ENCODE measurements around the gene EIF3L. TPM values are rescaled to one million over a fixed set of nuclear protein-coding genes. Genes with fewer than 3 reads are reported as not detected.

Gene EIF3L
- total RNA-seq, 4 donors from 2014 or later: 379 to 589 (median 576) TPM

DNA sequence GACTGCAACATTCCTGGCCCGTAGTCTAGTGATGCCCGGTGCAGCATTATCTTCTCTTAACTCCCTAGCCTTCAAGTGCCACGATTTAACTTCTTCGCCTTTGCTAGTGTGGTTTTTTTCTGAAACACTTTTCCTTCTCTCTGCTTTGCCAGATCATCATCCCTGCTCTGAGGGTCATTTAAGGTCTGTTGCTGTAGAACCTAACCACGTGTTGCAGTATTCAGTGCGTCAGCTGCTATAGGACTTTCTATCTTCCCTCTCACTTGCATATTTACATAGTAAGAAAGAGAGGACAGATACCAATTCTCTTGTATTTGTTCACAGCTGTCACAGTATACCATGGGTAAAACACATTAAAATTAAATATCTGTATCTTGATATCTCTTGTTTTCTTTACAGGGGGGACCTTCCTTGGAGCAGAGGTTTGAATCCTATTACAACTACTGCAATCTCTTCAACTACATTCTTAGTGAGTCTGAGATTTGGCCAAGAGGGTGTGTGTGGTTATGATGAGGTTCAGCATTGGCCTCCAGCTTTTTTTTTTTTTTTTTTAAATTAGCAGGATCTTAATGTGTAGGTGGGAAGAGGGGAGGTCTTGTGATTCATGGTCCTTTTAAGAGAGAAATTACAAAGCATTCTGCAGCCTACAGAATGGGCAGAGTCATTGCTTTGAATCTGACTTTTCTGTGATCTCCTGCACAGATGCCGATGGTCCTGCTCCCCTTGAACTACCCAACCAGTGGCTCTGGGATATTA lies 13.5 kb downstream of the EIF3L start:
- TF ChIP-seq, protein P1, sequence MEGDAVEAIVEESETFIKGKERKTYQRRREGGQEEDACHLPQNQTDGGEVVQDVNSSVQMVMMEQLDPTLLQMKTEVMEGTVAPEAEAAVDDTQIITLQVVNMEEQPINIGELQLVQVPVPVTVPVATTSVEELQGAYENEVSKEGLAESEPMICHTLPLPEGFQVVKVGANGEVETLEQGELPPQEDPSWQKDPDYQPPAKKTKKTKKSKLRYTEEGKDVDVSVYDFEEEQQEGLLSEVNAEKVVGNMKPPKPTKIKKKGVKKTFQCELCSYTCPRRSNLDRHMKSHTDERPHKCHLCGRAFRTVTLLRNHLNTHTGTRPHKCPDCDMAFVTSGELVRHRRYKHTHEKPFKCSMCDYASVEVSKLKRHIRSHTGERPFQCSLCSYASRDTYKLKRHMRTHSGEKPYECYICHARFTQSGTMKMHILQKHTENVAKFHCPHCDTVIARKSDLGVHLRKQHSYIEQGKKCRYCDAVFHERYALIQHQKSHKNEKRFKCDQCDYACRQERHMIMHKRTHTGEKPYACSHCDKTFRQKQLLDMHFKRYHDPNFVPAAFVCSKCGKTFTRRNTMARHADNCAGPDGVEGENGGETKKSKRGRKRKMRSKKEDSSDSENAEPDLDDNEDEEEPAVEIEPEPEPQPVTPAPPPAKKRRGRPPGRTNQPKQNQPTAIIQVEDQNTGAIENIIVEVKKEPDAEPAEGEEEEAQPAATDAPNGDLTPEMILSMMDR (IDR thresholded peaks at IDR 0.05): no peak
- TF ChIP-seq EP300 (IDR thresholded peaks at IDR 0.05): no peak
- no peak for TF ChIP-seq POLR2AphosphoS5 (IDR thresholded peaks at IDR 0.05)
- no peak for TF ChIP-seq POLR2A (IDR thresholded peaks at IDR 0.05)
- Histone ChIP-seq H3K27me3 (no peaks in the 10 kb centered on the region), H3K36me3 (peaks cover 100% of the 10 kb centered on the region), H3K27ac (no peak overlapping the region), H3K4me3 (no peak overlapping the region), H3K9me3 (no peaks in the 10 kb centered on the region), H3K4me1 (peaks cover 9% of the 10 kb centered on the region)
- WGBS: 83% methylated on average over 7 of the region's 7 CpGs
- DNase-seq (ENCODE audit: low spot score in 2 of 2): no peak

DNA sequence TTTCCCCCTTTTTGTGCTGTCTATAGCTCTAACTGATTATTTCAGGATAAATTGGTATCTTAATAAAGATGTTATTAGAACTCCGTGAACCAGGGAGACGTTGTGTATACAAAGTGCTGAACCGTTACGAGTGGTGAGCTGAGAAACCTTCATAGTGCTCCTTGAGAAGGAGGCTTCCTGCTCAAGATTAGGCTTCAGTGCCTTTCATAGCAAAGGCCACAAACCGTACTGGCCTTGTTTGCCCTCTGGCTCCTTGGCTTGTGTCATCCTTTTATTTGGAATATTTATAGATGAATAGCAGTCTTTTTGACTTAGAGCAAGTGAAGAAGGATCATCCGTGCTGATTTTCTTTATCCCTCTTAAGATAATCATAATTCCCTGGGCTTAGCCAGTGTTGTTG lies 16.3 kb downstream of the EIF3L start:
- H3K4me1 ChIP-seq: peaks cover 9% of the 10 kb centered on the region
- H3K27me3 ChIP-seq: no peaks in the 10 kb centered on the region
- TF ChIP-seq POLR2AphosphoS5 (IDR thresholded peaks at IDR 0.05): no peak
- TF ChIP-seq POLR2A (IDR thresholded peaks at IDR 0.05): no peak
- TF ChIP-seq EP300 (IDR thresholded peaks at IDR 0.05): no peak
- TF ChIP-seq, protein P1 (IDR thresholded peaks at IDR 0.05): no peak
- WGBS: 82% methylated on average over 6 of the region's 6 CpGs
- peaks cover 97% of the 10 kb centered on the region for H3K36me3 ChIP-seq
- no peak overlapping the region for H3K4me3 ChIP-seq
- no peaks in the 10 kb centered on the region for H3K9me3 ChIP-seq
- H3K27ac ChIP-seq: no peak overlapping the region
- no peak for DNase-seq (ENCODE audit: low spot score in 2 of 2)

DNA sequence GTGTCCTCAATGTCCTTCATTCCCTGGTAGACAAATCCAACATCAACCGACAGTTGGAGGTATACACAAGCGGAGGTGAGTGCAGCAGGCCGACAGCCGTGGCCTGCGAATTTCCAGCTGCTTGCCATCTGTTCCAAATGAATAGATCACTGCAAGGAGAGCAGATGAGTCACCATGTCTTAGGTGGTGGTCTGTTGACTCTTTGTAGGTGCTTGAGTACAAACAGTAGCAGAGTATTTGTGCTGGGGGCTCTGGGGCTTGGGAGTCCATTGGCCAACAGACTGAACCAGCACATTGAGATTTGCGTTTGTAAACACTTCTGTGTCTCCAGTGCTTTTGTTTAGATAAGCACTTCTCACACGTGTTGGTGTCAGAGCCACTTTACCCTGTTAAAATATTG lies 21.1 kb downstream of the EIF3L start:
- Histone ChIP-seq H3K27me3 (no peaks in the 10 kb centered on the region), H3K27ac (no peak overlapping the region), H3K4me3 (no peak overlapping the region), H3K4me1 (no peaks in the 10 kb centered on the region), H3K36me3 (peaks cover 97% of the 10 kb centered on the region), H3K9me3 (no peaks in the 10 kb centered on the region)
- DNase-seq (ENCODE audit: low spot score in 2 of 2): no peak
- TF ChIP-seq POLR2A (IDR thresholded peaks at IDR 0.05): no peak
- TF ChIP-seq POLR2AphosphoS5 (IDR thresholded peaks at IDR 0.05): no peak
- TF ChIP-seq EP300 (IDR thresholded peaks at IDR 0.05): no peak
- TF ChIP-seq, protein P1 (IDR thresholded peaks at IDR 0.05): no peak
- WGBS: 82% methylated on average over 5 of the region's 7 CpGs

DNA sequence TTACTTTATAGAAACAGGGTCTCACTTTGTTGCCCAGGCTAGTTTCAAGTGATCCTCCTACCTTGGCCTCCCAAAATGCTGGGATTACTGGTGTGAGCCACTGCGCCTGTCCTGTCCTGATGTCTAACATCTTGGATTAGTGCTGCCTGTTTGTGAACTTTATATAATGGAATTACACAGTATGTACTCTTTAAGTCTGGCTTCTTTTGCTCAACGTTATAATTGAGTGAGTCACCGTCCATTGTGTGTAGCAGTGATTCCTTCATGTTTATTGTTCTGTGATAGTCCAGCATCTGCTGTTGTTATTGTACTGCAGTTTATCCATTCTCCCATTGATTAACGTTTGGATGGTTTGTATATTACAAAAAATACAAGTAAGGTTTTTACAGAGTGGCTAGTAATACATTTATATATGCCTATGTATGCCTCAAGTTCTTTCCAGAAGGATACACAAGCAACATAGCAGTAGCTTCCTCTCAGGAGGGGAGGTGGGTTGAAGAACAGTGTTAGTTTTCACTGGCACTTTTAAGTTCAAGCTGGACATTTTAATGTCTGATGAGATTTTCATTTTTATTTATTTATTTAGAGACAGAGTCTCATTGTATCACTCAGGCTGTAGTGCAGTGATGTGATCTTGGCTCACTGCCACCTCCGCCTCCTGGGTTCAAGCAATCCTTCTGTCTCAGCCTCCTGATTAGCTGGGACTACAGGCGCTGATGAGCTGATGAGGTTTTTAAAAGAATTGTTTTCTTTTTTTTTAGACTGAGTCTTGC lies 31.6 kb downstream of the EIF3L start:
- Histone ChIP-seq H3K27ac (no peak overlapping the region), H3K9me3 (no peaks in the 10 kb centered on the region), H3K27me3 (no peaks in the 10 kb centered on the region), H3K4me1 (no peaks in the 10 kb centered on the region), H3K36me3 (peaks cover 76% of the 10 kb centered on the region), H3K4me3 (no peak overlapping the region)
- TF ChIP-seq EP300 (IDR thresholded peaks at IDR 0.05): no peak
- TF ChIP-seq, protein P1 (IDR thresholded peaks at IDR 0.05): no peak
- no peak for TF ChIP-seq POLR2AphosphoS5 (IDR thresholded peaks at IDR 0.05)
- TF ChIP-seq POLR2A (IDR thresholded peaks at IDR 0.05): no peak
- no peak for DNase-seq (ENCODE audit: low spot score in 2 of 2)
- 67% methylated on average over 6 of the region's 6 CpGs for WGBS

DNA sequence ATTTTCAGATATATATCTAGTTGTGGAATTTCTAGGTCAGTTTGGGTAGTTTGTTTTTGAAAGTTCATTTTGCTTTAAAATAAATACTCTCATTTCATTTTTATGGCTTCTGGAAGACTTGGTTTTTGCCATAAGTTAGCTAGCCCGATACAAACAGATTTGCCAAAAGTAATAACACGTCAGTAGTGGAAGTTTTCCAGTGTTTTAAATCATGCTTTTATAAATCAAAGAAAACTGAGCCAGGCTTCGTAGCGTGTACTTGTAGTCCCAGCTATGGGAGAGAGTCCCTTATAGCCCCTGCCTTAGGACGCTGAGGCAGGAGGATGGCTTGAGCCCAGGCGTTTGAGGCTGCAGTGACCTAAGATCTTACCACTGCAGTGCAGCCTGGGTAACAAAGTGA lies 35.2 kb downstream of the EIF3L start:
- no peak for DNase-seq (ENCODE audit: low spot score in 2 of 2)

More for the DNA sequence above, 35.2 kb downstream of the EIF3L start:
- WGBS: 30% methylated on average over 6 of the region's 6 CpGs
- H3K36me3 ChIP-seq: peaks cover 61% of the 10 kb centered on the region
- H3K9me3 ChIP-seq: no peaks in the 10 kb centered on the region
- no peaks in the 10 kb centered on the region for H3K27me3 ChIP-seq
- peaks cover 22% of the 10 kb centered on the region for H3K4me1 ChIP-seq
- H3K4me3 ChIP-seq: no peak overlapping the region
- H3K27ac ChIP-seq: no peak overlapping the region
- TF ChIP-seq POLR2A (IDR thresholded peaks at IDR 0.05) (no peak), POLR2AphosphoS5 (IDR thresholded peaks at IDR 0.05) (no peak), EP300 (IDR thresholded peaks at IDR 0.05) (no peak)
- TF ChIP-seq, protein P1 (IDR thresholded peaks at IDR 0.05): no peak

All from suprapubic skin (tissue), 4 donors.